OCI-M1 (cell line): ENCODE data around the gene ESR1.
"Not testable (repeated sequence)": the region's sequence is repeated elsewhere in the genome, so short reads cannot be mapped to it uniquely, and the experiment has no call there.

Source experiments
- DNase-seq: peaks from one replicate; lab custom pipeline; 2025; lab: John Stamatoyannopoulos, UW

The ESR1 gene

DNA sequence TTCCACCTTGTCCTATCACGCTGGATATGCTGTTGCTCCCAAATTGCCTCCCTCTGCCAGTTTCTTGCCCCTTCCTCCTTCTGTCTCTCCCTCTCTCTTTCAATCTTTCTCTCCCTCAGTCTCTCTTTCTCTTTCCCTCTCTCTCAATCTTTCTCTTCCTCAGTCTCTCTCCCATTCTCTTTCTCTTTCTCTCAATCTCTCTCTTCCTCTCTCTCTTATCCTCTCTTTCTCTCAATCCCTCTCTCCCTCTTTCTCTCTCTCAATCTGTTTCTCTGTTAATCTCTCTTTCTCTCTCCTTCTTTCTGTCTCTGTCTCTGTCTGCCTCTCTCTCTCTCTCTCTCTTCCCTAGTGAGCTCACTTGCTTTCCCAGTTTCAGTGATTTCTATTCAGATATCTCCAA lies 245.8 kb downstream of the ESR1 start:
- DNase-seq, result no peak

DNA sequence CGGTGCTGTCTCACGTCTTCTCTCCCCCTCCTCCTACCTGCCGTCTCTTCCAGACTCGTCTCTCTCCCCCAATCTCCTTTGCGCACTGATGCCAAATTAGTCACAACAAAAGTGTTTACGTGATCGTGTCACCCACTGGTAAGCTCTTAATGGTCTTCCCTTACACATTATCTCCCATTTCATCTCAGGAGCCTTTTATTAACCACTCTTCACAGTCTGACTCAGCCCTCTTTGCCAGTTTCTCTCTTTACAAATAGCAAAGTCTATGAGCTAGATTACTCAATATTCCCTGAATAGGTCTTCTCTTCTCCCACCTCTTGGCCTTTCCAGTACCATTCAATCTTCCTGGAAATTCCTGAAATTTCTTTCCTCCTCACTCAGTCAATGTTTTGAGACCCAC lies 247.0 kb downstream of the ESR1 start:
- DNase-seq, result no peak

DNA sequence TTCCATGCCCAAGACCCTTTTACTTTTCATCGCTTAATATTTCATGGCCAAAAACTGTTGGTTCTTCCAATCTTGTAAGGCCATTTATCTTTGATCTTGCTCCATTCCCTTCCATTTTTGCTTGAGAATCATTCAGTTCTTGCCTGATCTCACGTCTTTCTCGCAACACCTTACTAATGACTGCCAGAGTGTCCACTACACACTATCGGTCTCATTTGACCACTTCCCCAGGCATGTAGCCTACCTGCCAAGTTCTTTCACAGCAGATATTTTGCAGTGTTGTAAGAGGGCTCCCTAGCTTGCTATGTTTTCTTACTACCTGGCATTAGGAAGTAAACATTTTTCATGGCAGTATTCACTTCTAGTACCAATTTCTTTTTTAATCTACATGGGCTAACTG lies 248.0 kb downstream of the ESR1 start:
- DNase-seq, result no peak

DNA sequence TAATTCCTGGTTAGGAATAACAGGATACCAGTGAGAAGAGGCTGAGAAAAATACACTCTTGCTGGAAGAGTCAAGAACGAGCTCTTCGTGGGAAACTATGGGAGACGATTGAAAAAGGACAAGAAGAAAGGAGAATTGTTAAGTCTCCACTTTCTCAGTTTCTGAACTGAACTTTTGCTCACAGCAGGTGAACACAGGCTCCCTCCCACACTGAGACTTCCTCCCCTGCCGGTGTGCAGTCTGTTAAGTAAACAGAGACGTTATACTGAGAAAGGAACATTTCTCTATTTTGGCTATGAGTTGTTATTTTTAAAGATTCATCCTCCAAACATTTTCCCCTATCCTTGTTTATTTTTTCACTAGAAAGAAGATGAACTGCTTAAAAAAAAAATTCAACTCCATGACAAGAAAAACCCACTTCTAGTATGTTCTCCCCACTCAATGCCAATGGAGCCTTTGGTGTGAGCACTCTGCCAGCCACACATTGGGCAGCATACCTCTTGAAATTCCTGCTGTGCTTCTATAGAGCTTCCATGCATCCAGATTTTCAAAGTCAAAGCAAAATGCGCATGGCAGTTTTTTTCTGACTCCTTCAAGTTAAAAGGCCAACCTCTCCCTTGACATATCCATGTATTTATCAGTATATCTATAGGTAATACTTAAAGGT lies 250.5 kb downstream of the ESR1 start:
- no peak for DNase-seq

DNA sequence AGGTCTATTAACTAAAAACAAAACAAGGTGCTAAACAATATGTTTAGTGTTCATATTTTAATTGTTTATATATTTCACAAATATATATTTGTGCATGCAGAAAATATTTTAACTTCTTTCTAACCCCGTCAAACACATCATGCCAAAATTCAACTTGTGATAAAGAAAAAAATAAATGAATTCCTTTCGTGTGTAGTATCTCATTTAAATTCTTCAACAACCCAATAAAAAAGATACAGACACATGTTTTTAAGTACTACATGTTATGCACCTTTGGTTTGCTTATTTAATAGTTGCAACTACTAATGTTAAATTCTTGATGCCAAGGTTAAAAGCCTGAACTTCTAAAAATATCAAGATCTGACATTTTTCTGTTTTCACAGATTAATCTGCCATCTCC lies 252.4 kb downstream of the ESR1 start:
- DNase-seq, result no peak

DNA sequence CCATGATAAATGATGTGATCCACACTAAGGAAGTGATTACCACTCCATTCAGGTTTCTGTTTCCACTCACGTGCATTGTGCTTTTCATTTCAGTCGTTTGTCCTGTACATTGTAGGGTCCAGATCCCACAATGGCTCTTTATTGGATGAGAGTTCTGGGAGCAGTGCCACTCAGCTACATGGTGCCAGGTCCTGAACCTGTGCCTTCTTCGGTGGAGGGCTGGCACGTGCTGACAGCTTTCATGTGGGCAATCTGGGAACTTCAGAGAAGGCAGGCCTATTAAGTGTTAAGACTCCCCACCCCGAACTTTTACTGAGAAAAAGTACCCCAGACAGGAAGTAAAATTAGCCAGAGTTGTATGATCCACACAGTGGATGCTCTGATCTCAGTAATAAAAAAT lies 255.0 kb downstream of the ESR1 start:
- DNase-seq, result no peak

DNA sequence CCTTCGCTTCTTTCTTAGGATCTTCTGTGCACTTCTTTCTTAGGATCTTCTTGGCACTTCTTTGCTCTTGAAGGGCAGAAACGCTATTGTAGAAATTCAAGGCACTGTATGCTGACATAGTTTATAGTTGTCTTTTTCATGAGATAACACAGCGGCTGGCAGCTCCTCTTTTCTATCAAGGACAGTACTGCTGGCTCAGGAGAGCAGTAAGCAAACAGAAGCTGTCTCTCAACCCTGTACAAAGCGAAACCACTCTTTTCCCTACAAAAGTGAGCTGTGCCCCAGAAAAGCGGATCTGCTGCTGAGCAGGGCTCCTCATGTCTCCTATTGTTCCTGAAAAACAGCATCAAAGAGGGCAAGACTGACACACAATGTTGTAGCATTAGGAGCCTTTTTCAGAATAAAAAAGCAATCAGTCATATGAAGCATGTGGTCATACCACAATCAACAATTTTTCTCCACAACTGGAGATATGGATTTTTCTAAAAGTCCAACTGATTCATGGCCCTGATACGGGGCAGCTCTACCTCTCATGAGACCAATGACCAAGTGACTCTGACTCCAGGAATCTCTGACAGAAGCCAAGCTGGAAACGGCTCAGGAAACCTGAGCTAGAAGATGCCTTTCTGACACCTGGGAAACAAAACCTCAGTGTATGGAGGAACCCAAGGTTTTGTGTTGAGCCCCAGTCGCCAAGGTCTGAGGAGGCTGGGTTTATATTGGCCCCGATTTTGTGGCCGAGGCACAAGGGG lies 255.9 kb downstream of the ESR1 start:
- peak; percentile 25 for DNase-seq

DNA sequence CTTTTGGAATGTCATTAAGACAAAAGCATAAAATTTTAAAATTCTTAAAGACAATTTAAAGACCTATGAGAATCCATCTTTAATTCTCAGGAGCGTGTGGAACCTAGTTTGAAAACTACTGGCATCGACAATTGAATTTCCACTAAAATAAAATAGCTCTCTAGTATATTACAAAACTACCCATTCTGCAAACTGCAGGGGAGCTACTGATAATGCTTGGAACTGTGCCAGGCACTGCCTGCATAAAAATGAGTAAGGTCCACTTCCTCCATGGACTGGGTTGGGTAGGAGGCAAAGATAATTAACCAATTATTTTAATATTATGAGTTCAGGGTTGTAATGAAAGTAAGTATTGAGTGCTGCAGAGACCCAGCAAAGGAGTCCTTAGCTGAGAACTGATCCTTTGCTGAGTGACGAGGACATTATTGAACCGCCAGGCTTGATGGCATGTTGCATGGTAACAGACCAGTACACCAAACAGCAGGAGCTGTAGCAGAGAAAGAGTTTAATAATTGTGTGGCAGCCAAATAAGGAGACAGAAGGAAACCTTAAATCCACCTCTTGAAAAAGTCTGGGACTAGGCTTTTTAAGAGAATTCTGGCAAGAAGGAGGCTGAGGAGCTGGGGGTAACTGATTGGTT lies 261.3 kb downstream of the ESR1 start:
- peak; percentile 52 for DNase-seq

DNA sequence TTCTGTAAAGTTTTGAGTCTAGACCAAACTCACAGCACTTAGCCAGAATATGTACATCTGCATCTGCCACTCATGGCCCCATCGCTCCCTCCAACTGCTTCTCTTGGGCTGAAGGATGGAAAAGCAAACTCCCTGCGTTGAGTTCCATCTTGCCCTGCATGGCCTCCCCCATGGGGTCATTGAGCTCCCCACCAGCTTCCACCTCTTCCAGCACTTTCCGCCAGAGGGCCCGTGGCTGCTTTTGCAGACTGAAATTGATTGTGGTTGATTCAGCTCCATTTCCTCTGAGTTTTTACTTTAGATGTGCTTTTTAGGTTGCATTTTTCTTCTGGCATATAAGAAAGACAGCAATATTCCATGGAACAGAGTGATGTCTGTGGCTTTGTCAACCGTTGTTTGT lies 263.1 kb downstream of the ESR1 start:
- no peak for DNase-seq

DNA sequence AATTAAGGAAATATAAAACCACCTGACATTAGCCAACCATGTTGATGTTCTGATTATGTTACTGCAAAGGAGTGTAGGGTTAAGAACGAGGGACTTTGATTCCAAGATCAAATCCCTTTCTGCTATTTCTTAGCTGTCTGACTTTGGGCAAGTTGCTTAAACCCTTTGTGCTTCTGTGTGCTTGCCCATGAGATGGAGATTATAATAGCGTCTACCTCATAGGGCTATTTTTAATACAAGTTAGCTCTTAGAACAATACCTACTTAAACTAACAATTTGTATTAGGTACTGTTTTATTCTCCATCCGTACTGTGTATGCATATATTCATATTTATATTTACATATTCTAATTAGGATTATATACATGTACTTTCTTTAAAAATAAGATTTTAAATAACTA lies 263.8 kb downstream of the ESR1 start:
- DNase-seq, result no peak

DNA sequence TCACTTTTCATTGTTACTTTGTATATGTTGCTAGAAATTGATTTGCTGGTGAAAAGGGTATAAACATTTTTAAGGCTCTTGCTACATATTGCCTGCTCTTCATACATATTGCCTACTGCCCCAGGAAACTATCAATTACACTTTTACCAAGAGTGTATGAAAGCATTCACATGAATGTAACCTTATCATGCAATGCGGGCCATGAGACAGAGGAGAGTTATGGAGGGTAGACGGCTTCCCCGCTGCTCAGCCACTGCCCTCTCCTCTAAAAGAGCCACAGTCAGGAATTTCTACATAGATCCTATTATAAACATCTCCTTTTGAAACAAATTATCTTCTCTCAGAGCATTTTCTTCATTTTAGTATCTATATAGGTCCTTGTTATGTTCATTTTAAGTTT lies 264.4 kb downstream of the ESR1 start:
- no peak for DNase-seq

DNA sequence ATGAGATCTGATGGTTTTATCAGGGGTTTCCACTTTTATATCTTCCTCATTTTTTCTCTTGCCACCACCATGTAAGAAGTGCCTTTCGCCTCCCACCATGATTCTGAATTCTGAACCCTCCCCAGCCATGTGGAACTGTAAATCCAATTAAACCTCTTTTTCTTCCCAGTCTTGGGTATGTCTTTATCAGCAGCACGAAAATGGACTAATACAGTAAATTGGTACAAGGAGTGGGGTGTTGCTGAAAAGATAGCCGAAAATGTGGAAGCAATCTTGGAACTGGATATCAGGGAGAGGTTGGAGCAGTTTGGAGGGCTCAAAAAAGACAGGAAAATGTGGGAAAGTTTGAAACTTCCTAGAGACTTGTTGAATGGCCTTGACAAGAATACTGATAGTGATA lies 268.8 kb downstream of the ESR1 start:
- DNase-seq, result not testable (repeated sequence)

DNA sequence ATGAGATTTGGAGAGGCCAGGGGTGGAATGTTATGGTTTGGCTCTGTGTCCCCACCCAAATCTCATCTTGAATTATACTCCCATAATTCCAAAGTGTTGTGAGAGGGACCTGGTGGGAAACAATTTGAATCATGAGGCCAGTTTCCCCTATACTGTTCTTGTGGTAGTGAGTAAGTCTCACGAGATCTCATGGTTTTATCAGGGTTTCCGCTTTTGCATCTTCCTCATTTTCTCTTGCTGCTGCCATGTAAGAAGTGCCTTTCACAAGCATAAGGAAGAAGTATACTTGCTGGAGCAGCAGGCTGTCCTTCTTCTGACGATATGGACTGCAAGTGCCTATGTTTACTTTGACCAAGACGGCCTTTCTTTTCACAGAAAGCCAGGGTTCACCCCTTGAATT lies 270.5 kb downstream of the ESR1 start:
- no peak for DNase-seq

DNA sequence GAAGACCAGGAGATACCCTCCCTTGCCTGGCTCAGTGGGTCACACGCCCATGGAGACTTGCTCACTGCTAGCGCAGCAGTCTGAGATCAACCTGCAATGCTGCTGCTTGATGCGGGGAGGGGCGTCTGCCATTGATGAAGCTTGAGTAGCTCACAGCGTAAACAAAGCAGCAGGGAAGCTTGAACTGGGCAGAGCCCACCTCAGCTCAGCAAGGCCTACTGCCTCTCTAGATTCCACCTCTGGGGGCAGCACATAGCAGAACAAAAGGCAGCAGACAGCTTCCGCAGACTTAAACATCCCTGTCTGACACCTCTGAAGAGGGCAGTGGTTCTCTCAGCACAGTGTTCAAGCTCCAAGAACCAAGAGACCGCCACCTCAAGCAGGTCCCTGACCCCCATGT lies 271.3 kb downstream of the ESR1 start:
- no peak for DNase-seq

DNA sequence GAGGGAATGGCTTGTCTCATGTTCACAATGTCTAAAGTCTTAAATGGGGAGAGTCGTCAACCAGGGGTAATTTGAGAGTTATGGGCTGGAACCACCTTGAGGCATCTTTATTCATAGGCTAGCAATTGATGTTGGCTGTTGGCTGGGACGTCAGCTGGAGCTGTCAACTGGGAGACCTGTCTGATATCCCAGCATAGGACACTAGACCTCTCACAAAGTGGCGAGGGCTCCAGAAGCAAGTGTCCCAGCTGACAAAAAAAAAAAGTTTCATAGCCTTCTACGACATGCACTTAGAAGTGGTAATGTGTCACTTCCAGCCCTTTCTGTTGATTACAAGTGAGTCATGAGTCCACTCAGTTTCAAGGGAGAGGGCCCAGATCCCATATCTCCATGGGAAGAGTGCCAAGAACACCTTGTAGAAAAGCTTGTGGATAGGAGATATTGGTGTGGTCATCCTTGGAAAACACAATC lies 278.0 kb downstream of the ESR1 start:
- no peak for DNase-seq

DNA sequence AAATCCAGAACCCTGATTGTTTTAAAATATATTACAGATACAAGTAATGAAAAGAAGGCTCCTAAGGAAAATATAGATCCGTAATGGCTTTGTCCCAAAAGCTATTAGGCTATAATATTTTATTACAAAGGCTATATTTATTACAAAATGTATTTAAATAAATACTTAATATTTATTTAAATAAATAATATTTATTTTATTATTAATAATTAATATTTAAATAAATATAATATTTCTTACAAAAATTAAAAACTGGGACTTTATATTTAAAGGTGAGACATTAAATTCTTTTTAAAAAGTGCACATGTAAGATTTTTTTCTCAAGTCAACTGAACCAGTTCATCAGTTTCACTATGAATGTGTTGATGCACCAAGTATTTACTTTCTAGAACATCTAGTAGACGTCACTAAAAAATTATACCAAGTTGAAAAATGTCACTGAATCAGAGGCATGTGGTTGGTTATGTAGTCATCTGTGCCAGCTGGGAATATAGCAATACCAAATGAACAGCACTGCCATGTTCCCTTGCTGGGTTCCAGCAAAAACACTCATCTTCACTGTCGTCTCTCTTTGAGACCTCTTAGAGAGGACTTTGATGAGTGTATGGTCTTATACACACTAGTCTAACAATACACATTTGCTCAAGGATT lies 278.9 kb downstream of the ESR1 start:
- DNase-seq, result no peak

DNA sequence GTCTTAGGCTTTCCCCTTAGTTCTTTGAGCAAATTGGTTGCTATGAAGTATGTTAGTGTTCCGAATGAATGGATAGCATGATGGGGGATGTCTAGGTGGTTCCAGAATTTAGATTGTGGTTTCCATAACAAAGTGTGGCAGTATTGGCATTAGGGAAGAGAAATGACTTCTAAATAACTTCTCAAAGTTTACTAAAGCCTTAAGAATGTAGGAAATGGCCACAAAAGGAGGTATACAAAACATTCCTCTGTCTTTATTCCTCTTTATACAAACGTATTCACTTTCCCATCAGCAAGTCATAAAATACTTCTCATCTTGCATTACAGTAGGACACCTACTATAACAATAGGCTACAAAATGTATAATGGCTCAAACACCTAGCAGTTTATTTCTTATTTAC lies 279.6 kb downstream of the ESR1 start:
- no peak for DNase-seq

DNA sequence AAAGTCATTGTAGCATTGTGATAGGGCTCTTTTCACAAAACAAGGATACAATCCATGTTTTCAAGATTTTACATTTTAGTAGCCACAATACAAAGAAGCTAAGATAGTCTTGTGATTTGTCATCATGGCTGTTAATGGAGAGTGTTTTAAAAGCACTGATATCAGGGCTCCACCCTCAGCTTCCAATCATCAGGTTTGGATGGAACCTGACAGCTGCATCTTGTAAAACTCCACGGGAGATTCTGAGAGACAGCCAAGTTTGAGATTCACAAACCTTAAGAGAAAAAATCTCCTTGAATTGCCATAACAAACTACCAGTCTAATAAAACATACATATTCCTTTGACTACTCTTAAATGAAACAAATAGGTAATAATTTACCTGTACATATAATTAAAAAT lies 280.2 kb downstream of the ESR1 start:
- no peak for DNase-seq

DNA sequence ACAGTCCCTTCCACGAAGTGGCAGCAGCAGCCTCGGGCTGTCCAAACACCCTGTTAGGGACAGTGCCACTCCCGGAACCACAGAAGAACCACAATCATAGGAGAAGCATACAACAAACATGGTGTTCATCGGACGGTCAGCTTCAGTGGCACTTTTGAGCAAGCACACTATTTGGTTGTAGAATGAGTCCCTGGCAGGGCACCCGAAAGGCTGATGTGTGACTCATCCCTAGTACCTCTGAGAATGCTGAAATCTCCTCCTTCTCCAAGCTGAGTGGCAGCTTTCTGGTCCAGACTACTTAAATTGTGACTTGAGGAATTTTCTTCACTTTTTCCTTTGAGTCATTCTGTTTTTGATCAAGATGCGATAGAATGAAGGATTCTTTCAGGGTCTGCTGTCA lies 282.5 kb downstream of the ESR1 start:
- DNase-seq, result no peak

DNA sequence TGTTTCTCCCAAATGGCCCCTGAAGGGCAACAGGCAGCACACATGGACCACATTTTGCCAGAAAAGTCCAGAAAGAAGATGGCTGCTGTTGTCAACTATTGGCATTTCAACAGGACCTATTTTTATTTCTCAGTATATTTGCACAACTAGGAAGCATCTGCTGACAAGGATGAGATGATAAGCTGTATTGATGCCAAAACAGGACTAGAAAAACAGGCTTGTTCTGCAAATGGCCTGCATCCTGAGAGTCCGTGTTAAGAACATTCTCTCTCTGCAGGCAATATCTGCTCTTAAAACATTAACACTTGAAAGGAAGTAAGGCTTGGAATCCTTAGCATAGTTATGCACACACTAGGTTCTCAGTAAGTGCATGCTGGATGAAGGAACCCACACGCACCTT lies 283.7 kb downstream of the ESR1 start:
- no peak for DNase-seq

DNA sequence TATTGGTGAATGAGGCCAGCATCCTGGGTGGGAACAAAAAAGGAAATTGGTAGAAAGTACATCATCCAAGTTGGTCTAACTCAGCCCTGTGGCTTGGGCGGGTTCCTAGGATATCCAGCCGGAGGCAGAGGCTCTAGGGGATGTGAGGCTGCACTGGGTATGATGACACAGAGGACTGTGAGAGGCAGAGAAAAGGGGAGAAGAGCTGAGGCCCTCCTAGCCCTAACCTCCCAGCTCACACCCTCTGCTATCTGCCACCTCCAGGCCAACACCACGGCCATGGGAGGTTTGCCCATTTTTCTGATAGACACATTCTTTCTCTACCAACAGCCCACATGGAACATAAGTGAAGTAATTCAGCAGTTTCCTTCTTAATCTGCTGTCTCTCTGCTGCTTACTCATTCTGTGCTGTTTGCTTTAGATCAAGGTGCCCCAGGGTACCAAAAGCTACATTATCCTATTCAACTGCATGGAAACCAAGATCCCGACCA lies 284.4 kb downstream of the ESR1 start:
- no peak for DNase-seq

DNA sequence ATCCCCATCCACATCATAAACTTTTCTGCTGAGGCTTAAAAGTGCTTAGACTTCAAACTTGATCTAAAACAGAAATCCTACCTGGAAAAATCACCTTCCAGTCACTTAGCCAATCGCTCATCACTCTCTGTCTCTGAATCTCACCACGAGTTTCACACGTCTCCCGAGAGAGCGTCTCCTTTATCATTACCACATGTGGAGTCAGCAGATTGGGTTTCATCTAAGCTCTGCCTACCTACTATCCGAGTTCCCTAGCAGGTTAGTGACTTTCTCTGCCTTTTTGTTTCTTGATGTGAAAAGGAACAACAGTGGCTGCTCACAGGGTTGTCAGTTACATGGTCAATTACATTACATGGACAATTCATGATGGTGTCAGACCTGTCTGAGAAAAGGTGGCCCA lies 286.2 kb downstream of the ESR1 start:
- no peak for DNase-seq

DNA sequence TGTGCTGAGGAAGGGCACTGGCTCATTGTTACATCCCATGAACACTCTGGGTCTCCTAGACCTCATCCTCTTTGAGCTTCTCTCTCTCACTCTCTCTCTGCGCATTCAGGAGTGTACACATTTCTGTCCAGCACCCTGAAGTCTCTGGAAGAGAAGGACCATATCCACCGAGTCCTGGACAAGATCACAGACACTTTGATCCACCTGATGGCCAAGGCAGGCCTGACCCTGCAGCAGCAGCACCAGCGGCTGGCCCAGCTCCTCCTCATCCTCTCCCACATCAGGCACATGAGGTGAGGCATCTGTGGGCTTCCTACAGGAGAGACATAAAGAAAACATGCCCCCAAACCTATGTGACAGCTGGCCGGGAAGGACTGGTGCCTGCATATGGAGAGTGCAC lies 286.8 kb downstream of the ESR1 start:
- no peak for DNase-seq
